GM19397 (cell line): Measurements from ENCODE around the gene TBC1D2.

Source experiments
- ATAC-seq: cut with Tn5 transposase; IDR thresholded peaks from one replicate; pipeline ENCODE4 v1.9.1; 2021; ENCODE audit warnings: mild to moderate bottlenecking, moderate library complexity; ENCODE audit not compliant: unreplicated experiment

TBC1D2 gene

DNA sequence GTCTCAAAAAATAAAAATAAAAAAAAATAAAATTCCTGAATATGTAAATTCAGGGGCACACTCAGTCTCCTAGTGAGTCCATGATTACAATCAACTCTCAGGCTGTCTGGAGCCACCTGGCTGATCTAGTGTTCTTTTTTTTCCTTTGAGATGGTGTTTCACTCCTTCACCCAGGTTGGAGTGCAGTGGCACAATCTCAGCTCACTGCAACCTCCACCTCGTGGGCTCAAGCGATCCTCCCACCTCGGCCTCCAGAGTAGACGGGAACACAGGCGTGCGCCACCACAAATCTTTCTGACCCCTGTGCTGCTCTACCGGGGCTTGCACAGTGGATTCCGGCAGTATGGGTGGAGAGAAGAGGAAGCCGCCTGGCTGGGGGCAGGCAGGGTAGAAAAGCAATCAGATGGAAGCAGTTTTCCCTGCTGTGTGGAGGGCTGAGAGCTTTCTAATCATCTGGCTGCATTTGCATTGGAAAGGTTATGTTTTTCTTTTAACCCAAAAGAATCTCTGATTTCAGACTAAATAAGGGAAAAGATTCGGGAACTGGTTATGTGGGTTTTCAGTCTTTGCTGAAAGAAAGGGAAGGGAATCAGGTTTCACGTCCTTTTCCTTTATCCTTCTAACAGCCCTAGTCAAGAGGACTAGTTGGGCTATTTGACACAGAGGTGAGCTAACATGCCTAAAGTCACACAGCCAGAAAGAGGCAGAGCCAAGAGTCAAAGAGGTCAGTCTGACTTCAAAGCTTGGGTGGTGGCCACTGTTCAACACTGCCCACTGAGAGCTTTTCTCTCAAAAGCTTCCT is 36.7 kb downstream of the TBC1D2 start:
- no peak for ATAC-seq

DNA sequence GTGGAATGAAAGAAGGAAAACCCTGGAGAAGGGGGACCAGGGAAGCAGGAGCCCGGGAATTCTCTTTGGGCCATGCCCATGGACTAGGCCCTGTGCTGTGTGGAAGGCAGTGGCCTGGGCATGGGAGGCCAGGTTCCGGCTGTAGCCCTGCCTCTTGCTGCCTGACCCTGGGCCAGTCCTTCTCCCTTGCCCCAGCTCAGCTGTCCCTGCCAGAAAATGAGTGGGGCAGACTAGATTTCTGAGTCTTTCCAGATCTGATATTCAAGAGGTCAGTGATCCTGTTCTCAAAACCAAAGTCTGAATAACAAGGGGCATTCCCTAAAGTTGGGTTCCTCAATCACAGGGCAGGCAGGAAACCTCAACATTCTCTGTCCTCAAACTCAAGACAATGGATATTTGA is 38.2 kb downstream of the TBC1D2 start:
- ATAC-seq, result no peak

DNA sequence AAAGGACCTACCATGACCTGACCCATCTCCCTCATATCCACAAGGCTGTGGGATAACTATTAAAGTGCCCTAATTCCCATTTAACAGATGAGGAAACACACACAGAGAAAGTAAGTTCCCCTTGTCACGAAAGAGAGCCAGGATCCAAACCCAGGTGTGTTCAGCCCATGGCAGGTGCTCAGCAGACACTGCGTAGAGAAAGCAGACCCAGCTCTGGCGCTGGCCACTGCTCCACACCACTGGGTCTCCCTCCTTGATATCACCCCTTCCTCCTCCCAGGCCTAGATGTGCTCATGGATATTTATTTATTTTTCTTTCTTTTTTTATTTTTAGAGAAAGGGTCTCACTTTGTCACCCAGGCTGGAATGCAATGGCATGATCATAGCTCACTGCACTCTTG is 39.1 kb downstream of the TBC1D2 start:
- ATAC-seq, result no peak

DNA sequence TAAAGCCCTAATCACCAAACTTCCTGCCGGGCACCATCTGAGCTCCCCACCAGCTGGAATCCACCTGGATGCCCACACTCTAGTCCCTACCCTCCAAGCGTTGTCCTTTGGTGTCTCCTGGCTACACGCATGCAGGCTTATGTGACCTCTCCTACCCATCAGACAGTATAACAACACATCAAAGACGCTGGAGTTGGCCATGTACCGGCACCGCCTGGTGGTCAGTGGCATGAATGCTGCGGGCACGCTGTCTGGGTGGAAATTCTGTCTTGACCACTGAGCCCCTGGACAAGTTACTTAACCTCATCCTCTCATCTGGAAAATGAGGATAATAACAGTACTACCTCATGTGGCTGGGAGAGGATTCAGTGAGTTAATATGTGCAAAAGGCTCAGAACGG is 39.6 kb downstream of the TBC1D2 start:
- ATAC-seq, result no peak

DNA sequence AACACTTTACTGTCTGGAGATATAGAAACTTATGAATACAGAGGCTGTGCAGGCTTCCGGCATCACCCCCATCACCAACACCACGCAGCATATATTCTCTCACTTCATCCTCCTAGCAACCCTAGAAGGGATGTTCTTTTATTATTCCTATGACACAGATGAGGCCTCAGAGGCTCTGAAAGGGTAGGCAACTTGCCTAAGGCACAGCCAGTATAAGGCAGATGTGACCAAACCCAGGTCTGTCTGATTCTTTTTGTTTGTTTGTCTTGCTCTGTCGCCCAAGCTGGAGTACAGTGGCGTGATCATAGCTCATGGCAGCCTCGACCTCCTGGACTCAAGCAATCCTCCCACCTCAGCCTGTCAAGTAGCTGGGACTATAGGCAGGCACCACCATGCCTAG is 40.2 kb downstream of the TBC1D2 start:
- no peak for ATAC-seq

DNA sequence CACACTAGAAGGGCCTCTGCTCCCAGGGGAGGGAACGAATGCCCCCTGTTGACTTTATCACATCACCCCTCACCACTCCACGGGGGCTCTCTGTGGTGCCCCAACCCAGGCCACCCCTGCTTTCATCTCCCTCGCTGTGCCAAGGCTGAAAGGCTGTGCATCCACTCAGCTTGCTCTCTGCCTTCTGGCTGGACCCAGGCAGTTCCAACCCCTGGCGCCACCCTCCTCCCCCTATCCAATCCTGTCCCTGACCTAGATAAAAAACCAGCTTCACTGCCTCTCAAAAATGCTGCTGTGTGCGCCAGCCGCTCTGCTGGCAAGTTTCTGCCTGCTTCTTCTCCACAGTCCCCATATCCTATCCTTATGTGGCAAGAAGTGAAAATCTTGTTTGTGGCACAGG is 40.6 kb downstream of the TBC1D2 start:
- ATAC-seq, result no peak

DNA sequence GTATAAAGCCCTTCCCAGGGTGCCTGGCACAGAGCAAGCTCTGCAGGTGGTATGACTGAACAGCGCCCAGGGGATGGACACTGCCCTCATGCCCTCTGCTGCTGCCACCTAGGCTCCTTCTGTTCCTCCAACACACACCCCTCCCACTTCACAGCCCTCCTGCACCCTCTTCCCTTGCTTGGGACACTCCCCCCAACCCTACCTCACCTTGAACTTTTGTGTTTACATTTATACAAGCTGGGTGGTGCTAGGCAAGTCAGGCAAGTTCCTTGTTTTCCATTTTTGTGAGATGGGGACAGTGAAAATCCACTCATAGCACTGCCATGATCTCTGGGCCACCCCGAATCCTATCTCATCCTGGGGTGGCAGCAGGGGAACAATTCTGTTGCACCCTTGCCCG is 44.2 kb downstream of the TBC1D2 start:
- no peak for ATAC-seq

DNA sequence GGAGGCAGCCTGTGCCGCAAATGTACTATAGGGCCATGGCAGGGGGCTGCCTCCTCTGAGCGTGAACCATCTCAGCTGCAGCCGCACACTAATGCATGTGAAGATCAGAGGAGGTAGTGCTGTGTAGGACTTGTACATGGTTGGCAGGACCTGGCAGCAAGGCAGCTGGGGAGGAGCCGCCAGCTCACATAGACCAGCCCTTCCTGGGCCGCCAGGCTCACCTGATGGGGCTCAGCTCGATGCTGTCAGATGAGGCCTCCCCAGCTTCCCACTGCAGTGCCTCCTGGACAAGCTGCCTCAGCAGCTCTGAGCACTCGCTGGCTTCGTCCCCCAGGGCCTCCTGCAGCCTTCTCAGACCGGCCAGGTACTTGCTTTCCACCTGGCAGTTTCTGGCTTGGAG is 45.0 kb downstream of the TBC1D2 start:
- no peak for ATAC-seq

DNA sequence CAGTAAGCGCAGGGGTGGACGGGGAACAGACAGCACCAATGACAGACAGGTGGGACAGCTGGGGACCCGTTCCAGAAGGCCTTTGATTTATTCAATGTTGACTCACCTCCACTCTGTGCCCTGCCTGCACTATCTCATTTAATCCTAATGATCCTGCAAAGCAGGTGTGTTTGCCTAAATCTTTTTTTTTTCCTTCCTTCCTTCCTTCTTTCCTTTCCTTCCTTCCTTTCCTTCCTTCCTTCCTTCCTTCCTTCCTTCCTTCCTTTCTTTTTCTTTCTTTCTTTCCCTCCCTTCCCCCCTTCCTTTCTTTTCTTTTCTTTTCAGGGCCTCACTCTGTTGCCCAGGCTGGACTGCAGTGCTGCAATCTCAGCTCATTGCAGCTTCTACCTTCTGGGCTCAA is 45.9 kb downstream of the TBC1D2 start:
- ATAC-seq, result no peak

DNA sequence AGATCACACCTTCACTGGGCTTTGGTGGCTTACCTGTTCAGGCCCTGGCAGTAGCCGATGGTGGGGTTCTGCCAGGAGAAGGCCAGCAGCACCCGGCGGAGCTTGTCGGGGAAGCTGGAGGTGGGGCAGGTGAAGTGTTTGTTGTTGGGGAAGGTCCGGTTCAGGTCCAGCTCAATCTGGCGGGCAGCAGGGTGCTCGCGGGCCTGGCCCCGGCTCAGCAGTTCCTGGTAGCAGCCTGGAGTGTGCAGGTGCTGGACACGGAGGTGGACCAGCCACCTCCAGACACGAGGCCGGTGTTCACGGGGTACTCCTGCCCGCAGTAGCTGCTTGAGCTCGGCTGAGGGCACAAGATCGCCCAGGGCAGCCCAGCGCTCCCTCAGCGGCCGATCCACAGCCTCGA is 46.8 kb downstream of the TBC1D2 start:
- no peak for ATAC-seq

DNA sequence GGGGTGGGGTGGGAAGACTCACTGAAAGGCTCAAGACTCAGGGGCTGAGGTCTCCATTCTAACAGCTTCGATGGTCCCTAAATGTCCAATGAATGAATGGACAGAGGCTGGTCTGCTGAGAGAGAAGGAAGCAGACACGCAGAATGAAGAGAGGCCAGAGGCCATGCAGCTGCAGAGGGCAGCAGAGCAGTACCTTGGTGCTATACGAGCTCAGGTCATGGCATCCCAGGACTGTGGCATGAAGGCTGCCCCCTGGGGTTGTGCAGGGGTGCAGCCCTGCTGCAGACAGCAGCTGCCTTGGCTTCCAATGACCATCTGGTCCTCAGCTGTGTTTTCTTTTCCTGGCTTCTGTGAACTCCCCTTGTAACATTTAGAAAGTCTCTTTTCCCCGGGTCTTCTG is 47.8 kb downstream of the TBC1D2 start:
- no peak for ATAC-seq

DNA sequence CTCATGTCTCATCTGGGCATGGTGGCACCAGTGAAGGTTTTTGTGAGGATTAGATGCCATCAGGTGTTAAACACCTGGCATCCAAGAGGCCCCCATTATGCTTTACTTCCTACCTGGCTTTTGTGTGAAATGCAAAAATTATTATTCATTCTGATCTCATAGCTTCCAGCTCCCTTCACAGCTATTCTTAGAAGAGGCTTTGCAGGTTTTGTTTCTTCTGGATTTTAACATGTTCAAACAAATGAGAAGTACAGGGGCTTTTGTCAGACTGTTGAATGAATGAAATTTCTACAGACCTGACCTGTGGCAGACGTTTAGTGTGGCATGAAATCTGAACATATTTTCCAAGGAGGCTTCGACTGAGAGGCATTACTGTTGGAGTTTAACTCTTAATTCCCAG is 48.7 kb downstream of the TBC1D2 start:
- no peak for ATAC-seq

DNA sequence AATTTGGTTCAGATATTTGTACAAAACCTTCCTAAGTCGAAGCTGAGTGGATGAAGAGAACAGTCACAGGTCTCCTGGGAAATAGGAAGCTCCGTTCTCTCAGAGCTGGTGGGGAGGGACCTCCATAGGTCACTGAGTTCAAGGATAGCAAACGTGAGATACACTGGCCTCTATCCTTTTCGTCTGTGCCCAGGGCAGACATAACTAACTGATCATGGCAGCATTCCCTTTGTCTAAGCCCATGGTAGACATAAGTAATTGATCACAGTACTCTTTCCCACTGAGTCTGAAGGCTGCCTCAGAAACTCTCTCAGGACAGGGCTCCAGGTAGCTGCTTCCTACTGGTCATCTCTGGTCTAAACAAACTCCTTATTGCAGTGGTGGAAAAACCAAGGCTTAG is 50.8 kb downstream of the TBC1D2 start:
- ATAC-seq, result no peak

DNA sequence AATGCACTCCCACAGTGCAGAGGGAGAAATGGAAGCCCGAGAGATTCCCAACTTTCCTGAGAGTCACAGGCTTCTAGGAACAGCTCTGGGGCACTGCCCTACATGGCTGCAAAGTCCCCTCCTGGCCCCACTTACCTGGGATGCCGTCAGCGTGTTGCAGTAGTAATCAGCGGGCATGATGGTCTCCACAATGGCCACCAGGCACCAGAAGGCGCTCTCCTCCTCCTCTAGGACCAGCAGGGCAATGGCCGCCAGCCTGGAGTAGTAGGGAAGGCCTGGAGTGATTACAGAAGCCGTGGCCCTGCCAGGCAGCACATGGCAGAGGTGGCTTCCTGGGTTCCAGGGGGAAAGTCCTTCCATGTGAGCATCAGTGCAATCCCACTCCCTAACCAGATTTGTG is 52.3 kb downstream of the TBC1D2 start:
- no peak for ATAC-seq

DNA sequence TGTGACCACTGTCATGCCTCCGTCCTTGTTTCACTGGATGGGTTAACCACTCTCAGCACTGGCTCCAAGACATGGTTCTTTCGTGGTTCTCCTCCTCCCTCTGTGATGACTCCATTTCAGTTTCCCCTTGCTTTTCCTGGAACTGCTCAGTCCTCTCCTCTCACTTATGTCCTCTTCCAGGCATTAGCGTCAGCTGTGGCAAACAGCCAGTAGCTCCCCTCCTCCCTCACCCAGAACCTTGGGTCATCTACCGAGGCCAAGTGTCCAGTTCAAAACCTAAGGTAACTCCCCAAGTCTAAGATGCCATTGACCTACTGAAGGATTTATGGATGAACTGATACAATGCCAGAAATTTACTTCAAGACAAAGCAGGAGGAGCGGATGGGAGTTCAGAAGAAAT is 53.2 kb downstream of the TBC1D2 start:
- no peak for ATAC-seq

DNA sequence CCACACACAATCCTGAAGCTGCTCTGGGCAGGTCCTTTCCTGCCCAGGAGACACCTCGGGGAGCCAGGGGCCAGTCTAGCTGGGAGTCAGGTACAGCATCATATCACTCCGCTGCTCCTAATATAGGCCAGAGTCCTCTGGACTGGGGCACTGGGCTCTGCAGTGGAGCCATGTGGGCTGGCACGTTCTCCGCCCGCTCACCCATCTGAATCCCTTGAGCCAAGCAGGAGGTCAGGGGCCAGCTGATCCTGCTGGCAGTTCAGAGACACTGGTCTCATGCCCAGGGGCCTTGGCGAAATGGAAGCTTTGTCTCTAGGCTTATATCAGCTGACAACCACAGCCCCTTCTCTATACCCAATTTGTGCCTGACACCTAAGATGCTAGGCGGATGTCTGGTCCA is 53.7 kb downstream of the TBC1D2 start:
- ATAC-seq, result no peak

DNA sequence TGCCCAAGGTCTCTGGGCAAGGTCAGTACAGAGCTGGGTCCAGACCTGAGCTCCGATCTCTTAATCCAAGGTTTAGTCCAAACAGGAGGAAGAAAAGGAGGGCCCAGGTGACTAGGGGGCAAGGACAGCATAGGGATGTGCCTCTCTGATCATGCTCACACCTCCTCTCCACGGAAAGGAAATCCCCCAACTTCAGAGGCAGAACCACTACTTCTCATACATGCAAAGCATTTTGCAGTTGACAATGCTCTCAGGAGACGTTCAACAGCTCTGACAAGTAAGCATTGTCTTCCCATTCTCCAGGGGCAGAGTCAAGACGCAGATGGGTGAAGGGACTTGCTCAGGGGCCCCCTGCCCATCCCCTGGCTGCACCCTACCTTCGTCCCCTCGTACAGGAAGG is 54.3 kb downstream of the TBC1D2 start:
- no peak for ATAC-seq

DNA sequence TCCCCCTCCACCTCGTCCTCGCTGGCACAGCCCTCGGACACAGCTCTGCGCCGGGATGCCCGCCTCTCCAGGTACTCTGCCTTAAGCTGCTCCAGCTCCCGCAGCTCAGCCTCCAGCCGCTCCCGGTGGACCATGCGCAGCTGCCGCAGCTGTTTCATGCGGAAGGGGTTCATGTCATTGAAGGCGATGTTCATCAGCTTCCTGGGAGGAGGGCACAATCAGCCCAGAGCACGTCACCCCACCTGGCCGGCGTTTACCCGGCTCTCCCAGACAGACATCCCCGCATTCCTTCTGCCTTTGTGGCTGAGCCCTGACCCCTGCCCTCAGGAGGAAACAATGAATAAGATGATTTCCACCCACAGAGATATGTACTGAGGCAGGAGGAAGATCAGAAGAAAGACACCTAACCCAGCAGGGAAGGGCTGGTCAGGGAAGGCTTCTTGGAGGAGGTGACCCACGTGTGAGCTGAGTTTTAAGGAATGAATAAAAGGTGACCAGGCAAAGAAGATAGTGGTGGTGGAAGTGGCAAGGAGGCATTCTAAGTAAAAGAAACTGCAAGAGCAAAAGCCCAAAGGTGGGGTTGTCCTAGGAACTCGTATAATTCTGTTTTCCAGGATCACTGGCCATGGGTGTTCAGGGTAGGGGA is 55.9 kb downstream of the TBC1D2 start:
- no peak for ATAC-seq

DNA sequence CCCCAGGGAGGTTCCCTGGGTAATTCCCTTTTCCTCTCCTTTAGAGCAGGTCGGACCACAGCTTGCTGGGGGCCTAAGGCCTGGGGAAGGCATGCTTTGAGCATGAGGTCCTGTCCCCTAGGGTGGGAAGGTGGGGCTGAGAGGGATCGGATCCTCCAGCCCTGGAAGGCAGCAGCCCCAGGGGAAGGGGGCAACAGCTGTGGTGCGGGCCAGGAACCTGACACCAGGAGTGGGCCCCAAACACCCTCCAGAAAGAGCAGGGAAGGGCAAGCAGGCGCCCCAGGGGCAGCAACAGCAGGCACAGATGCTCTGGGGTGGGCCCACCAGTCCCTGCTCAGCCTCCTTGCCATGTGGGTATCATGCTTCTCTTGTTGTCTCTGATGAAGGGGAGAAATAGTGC is 59.8 kb downstream of the TBC1D2 start:
- ATAC-seq, result no peak

DNA sequence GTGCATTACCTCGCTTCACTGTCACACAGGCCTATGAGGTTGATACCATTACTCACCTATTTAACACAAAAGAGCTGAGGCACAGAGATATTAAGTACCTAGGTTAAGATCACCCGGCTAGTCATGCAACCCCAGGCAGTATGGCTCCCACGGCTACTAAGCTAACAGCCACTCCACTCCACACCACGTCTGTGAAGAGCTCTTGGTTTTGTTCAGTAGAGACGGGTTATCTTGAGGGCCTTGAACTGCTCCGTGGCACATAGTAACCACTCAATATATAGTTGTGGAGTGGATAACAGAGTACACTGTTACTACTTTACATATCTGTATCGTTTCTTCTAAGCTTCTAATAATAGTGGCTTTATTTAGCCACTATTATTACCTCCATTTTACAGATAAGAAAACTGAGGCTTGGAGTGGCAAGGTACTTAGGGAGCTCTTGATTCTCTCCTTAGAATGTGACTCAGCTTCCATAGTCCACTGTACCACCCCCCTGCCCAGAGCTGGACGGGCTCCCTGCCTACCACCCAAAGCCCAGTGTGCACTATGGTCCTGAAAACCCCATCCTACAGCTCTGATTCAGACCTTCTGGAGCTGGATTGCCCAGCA is 62.0 kb downstream of the TBC1D2 start:
- no peak for ATAC-seq

DNA sequence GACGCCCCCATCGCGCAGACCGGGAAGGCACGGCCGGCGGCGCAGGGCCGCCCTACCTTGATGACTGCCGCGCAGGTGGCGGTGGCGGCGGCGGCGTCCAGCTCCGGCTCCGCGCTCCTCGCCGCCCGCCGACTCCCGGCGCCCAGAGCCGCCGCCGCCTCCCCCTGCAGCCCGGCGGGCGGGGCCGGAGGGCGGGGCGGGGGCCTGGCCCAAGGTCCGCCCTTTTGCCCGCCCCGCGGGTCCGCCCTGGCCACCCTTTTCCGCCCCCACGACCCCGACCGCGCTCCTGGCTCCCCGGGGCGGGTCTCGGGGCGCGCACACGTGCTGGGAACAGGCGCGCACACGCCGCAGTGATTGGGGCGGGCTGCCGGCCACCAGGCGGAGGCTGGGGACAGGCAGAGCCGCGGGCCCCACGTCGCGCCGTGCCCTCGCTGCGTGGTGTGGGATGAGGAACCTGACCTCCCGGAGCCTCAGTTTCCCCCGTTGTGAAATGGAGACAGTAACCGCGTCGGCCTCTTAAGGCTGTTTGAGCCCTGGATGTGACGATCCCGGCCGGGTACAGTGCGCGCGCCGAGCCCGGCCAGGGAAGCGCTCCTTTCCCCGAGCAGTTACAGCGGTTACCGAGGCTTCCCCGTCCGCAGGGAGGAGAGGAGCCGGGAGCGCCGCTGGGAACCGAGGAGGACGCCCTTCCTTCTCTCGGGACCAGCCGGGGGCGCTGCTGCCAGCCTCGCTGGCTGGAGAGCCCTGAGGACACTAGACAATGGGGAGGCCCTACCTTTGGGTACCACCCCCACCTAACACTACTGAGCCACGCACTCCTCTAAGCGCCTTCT is 62.7 kb downstream of the TBC1D2 start, which contains the start of gene CORO2A:
Gene CORO2A, minus strand, starts transcription at position 135 of the 833 bp plus-strand sequence. CDS start 34,977 bp downstream, outside the sequence.
- peak; percentile 49 for ATAC-seq
